ENCODE results near the gene RHBDD2.
"Not testable (repeated sequence)": the region's sequence is repeated elsewhere in the genome, so short reads cannot be mapped to it uniquely, and the experiment has no call there.

The RHBDD2 gene

GRCh38 chr7:75840029-75840428 is 38.8 kb upstream of the RHBDD2 start:
- DNase-seq (ENCODE audit: extremely low read depth, insufficient read length): no peak
- Histone ChIP-seq H3K4me3 (replicated peaks; ENCODE audit: low read depth, low read length) (no peak overlapping the region), H3K27me3 (replicated peaks; ENCODE audit: control insufficient read depth, insufficient read depth, low read length) (no peaks in the 10 kb centered on the region), H3K36me3 (ENCODE audit: control insufficient read depth, insufficient read depth, low read length) (no peaks in the 10 kb centered on the region)
- no peak for TF ChIP-seq CTCF (IDR thresholded peaks at IDR 0.05; ENCODE audit: insufficient read depth, low read length, poor library complexity, severe bottlenecking)

- no peak for TF ChIP-seq CTCF (IDR thresholded peaks at IDR 0.05; ENCODE audit: insufficient read depth, low read length, poor library complexity, severe bottlenecking)
- Histone ChIP-seq H3K27me3 (replicated peaks; ENCODE audit: control insufficient read depth, insufficient read depth, low read length) (no peaks in the 10 kb centered on the region), H3K4me3 (replicated peaks; ENCODE audit: low read depth, low read length) (peak overlapping the region; percentile 18), H3K36me3 (ENCODE audit: control insufficient read depth, insufficient read depth, low read length) (no peaks in the 10 kb centered on the region)
- peak; percentile 64 for DNase-seq (ENCODE audit: extremely low read depth, insufficient read length)
Observed at GRCh38 chr7:75842836-75843446, 35.9 kb upstream of the RHBDD2 start.

GRCh38 chr7:75843613-75844116 is 35.2 kb upstream of the RHBDD2 start:
- no peak for TF ChIP-seq CTCF (IDR thresholded peaks at IDR 0.05; ENCODE audit: insufficient read depth, low read length, poor library complexity, severe bottlenecking)
- Histone ChIP-seq H3K4me3 (replicated peaks; ENCODE audit: low read depth, low read length) (no peak overlapping the region), H3K36me3 (ENCODE audit: control insufficient read depth, insufficient read depth, low read length) (no peaks in the 10 kb centered on the region), H3K27me3 (replicated peaks; ENCODE audit: control insufficient read depth, insufficient read depth, low read length) (no peaks in the 10 kb centered on the region)
- DNase-seq (ENCODE audit: extremely low read depth, insufficient read length): no peak

GRCh38 chr7:75844158-75844557 is 34.7 kb upstream of the RHBDD2 start:
- H3K4me3 ChIP-seq (replicated peaks; ENCODE audit: low read depth, low read length): no peak overlapping the region
- no peak for TF ChIP-seq CTCF (IDR thresholded peaks at IDR 0.05; ENCODE audit: insufficient read depth, low read length, poor library complexity, severe bottlenecking)
- DNase-seq (ENCODE audit: extremely low read depth, insufficient read length): no peak

GRCh38 chr7:75845132-75845531 is 33.7 kb upstream of the RHBDD2 start:
- H3K4me3 ChIP-seq (replicated peaks; ENCODE audit: low read depth, low read length); H3K36me3 ChIP-seq (ENCODE audit: control insufficient read depth, insufficient read depth, low read length); DNase-seq (ENCODE audit: extremely low read depth, insufficient read length); H3K27me3 ChIP-seq (replicated peaks; ENCODE audit: control insufficient read depth, insufficient read depth, low read length): not testable (repeated sequence)

More at GRCh38 chr7:75844158-75844557, 34.7 kb upstream of the RHBDD2 start:
- Histone ChIP-seq H3K36me3 (ENCODE audit: control insufficient read depth, insufficient read depth, low read length) (no peaks in the 10 kb centered on the region), H3K27me3 (replicated peaks; ENCODE audit: control insufficient read depth, insufficient read depth, low read length) (no peaks in the 10 kb centered on the region)

GRCh38 chr7:75847707-75848106 is 31.1 kb upstream of the RHBDD2 start:
- H3K4me3 ChIP-seq (replicated peaks; ENCODE audit: low read depth, low read length): no peak overlapping the region
- no peak for TF ChIP-seq CTCF (IDR thresholded peaks at IDR 0.05; ENCODE audit: insufficient read depth, low read length, poor library complexity, severe bottlenecking)
- no peak for DNase-seq (ENCODE audit: extremely low read depth, insufficient read length)
- no peaks in the 10 kb centered on the region for H3K27me3 ChIP-seq (replicated peaks; ENCODE audit: control insufficient read depth, insufficient read depth, low read length)
- H3K36me3 ChIP-seq (ENCODE audit: control insufficient read depth, insufficient read depth, low read length): no peaks in the 10 kb centered on the region
